HG03175 (cell line): ENCODE results near the gene ITGB2.

Experiments
- ATAC-seq: cut with Tn5 transposase; IDR thresholded peaks from one replicate; pipeline ENCODE4 v1.9.1; 2021; ENCODE audit warnings: mild to moderate bottlenecking, moderate library complexity; ENCODE audit not compliant: unreplicated experiment

Gene ITGB2

DNA sequence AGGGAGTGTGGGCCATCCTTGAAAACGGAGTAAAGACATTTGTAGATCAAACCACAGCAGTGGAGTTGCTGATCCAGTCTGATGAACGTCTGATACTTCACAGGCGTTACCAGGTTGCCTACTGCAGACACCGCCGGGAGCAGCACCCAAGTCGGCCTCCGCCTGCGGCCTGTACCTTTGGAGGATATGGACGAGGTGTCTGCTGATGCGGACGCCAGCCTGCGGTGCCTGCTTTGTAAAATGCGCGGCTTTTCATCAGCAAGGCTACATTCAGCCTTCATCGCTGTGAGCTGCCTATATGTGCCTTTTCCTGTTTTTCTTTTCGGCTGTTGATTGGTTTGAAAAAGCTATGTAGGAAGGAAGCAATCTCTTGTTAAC, 35.1 kb upstream of the ITGB2 start:
- no peak for ATAC-seq

DNA sequence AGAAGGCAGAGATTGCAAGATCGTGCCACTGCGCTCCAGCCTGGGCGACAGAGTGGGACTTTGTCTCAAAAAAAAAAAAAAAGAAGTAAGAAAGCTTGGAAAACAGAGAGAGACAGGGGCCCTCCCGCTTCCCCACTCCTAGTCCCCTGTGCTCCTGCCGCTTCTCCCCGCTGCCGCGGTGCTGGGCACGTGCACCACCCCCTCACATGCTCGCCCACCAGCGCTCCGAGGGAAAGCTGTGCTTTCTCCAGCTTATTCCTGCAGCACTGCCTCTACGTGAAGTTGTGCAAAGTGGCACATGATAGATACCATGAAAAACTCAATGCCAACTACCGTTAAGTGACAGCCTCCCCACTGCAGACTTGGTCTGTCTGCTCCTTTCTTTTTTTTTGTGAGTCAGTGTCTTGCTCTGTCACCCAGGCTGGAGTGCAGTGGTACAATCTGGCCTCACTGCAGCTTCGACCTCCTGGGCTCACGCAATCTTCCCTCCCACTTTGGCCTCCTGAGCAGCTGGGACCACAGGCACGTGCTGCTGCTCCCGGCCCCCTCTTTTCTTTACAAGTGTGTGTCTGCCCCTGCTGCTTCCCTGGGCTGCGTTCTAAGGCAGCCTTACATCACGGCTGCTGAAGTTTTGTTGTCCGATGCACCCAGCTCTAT, 34.6 kb upstream of the ITGB2 start:
- ATAC-seq: no peak

- ATAC-seq: no peak
Observed at GRCh38 chr21:44954281-44954771, 33.6 kb upstream of the ITGB2 start.

DNA sequence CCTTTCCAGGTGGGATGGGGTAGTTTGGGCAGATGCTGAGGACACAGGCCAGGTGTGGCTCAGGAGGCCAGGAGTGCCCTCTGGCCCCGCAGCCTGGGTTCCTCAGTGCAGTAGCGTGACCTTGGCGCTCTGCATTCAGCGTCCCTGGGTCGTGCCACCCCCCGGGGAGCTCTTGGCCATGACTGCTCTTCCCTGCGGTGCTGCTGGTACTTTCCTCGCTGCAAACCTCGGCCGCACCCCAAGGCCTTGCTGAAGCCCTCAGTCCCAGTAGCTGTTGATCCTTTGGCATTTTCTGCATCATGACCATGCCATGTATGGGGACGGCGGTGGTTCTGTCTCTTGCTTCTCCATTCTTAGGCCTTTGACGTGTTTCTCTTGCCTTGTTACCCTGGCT, 32.9 kb upstream of the ITGB2 start:
- ATAC-seq: no peak

GRCh38 chr21:44952929-44953627, 32.4 kb upstream of the ITGB2 start:
- no peak for ATAC-seq

- ATAC-seq: no peak
Observed at GRCh38 chr21:44952116-44952928, 31.6 kb upstream of the ITGB2 start.

GRCh38 chr21:44951186-44951915, 30.7 kb upstream of the ITGB2 start:
- no peak for ATAC-seq

GRCh38 chr21:44950351-44950750, 29.7 kb upstream of the ITGB2 start:
- ATAC-seq: no peak

DNA sequence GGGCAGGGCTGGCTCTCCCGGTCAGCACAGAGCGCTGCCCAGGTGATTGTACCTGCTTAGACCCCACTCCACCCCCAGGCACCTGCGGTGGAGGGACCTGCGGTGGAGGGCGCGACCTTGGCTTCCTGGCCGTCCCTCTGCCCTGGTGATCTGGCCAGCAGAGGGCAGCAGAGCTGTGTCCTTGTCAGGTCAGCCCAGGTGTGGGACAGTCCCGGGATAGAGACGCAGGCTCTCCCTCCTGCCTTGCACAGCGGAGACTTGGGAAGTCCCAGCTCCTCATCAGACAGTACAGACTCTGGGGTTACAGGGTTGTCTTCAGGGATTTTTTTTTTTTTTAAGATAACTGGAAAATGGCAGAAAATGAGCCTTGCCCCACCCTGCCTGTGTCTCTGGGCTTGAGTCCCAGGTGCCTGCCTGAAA, 29.1 kb upstream of the ITGB2 start:
- no peak for ATAC-seq

- no peak for ATAC-seq
Observed at GRCh38 chr21:44949161-44949778, 28.6 kb upstream of the ITGB2 start.

- ATAC-seq: no peak
Observed at GRCh38 chr21:44948426-44949120, 27.9 kb upstream of the ITGB2 start.

GRCh38 chr21:44947930-44948331, 27.2 kb upstream of the ITGB2 start:
- no peak for ATAC-seq

DNA sequence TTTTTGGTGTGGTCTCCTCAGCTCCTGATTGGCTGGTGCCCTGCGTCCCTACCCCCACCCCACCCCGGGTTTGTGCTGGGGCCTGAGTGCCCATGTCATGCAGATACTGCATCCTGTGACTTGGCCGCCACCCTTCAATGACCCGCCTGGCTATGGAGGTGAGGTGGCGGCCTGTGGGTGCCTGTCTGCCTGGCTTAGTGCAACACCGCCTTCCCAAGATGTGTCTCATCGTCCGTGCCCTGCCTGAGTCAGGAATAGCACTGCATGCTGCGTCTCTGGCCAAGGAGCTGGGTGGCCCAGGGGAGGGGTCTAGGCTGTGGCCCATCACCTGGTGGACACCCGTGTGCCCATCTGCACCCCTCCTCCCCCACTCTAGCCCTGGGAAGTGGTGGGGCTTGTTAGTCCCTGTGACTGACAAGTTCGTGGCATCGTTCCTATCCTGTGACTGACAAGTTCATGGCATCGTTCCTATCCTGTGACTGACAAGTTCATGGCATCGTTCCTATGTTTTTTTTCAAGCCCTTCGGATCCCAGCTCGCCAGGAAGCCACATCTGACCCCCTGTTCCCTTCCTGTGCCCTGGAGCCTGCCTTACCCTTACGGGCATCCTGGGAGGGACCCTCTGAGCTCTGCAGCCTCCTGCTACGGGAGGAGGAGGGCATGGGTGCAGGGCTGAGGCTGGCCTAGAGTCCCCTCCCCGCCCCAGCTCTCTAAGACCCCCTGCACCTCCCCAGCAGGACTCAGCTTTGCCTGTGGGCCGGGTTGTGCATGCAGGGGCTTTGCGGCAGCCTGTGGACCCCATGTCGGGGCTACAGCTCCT, 26.6 kb upstream of the ITGB2 start:
- ATAC-seq: no peak

GRCh38 chr21:44946254-44947041, 25.7 kb upstream of the ITGB2 start:
- ATAC-seq: no peak

DNA sequence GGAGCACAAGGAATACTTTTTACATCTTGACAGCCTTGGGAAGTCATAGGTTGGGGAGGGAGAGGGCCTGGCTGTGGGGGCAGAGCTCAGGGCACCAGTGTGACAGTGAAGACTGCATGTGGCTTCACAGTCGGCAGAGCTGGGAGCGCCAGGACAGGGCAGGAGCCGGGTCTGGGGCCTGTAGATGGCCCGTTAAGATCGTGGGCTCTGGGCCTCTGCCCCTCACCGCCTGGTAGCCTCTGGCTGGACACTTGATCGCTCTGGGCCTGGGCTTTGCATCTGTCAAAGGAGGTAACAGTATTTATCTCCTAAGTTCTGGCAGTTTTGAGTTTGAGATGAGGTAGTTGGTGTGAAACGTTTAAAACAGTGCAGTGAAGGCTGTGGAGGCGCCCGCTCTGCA, 23.9 kb upstream of the ITGB2 start:
- ATAC-seq: no peak

DNA sequence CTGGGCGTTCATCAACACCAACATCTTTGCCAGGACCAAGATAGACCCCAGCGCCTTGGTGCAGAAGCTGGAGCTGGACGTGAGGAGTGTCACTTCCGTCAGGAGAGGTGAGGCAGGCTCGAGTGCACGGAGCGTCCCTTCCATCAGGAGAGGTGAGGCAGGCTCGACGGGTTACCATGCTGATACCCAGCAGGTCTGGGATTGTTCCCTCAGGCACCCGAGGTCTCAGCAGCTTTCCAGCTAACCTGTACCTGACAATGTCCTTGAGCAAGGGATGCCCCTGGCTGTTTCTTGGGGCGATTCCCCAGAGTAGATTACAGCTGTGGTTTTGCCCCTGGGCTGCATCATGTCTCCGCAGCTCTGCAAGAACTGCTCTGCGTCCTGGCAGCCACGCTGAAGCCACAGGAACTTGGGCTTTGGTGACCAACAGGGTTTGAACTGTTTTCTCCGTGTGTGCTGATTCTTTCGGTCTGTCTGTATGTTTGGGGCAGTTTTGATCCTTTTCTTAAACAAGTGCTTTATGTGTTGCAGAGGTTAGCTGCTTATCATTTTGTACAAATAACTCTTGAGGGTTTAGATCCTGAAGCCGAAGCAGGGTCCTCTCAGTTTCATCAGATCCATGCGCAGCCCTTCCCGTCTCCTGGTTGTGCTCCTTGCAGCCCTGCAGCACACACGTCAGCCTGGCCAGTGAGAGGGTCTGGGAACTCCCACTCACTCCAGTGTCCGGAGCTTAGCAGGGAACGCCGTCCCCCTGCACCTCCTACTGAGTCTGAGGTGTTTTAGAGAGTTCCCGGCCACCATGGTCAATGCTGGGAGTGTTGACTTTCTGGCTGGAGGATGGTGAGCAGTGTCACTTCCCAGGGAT, 23.2 kb upstream of the ITGB2 start:
- no peak for ATAC-seq

- no peak for ATAC-seq
Observed at GRCh38 chr21:44943005-44943685, 22.4 kb upstream of the ITGB2 start.
